GM12878 (cell line): ENCODE data around the gene FAM210A. TPM values are rescaled to one million over a fixed set of nuclear protein-coding genes. Genes with fewer than 3 reads are reported as not detected.
A peak's percentile ranks its signal among the peaks of the same experiment; 100 is the strongest.

ENCODE experiments used
- CBFB ChIP-seq: IDR thresholded peaks from 2 replicates; pipeline ENCODE4 v1.6.1; 2016; ENCODE audit warnings: antibody characterized with exemption, low read depth
- CEBPB ChIP-seq, 2 experiments: fragments of 150-350 bp in 1 of 2; IDR thresholded peaks; 2 replicates each; pipeline ENCODE4 v1.6.1; 2012 to 2014; ENCODE audit warnings: low read depth in 2 of 2, low read length in 2 of 2, borderline replicate concordance in 1 of 2, inconsistent platforms in 1 of 2
- E4F1 ChIP-seq: fragments of 450-650 bp; IDR thresholded peaks from 2 replicates; pipeline ENCODE4 v1.6.1; 2018; ENCODE audit warnings: borderline replicate concordance, mild to moderate bottlenecking; ENCODE audit not compliant: partially characterized antibody
- GABPA ChIP-seq: IDR thresholded peaks from 2 replicates; pipeline ENCODE4 v1.6.1; 2014; ENCODE audit warnings: antibody characterized with exemption, low read depth, mild to moderate bottlenecking, inconsistent platforms
- MYC ChIP-seq: IDR thresholded peaks from 2 replicates; pipeline ENCODE4 v1.6.1; 2011; ENCODE audit warnings: mild to moderate bottlenecking, low read length, moderate library complexity, inconsistent platforms; ENCODE audit not compliant: insufficient read depth, insufficient replicate concordance, insufficient read length, severe bottlenecking
- NR2C2 ChIP-seq: IDR thresholded peaks from 2 replicates; pipeline ENCODE4 v1.6.1; 2011; ENCODE audit warnings: borderline replicate concordance, low read depth; ENCODE audit not compliant: control insufficient read depth, insufficient read length
- PAX8 ChIP-seq: fragments of 450-650 bp; IDR thresholded peaks from 2 replicates; pipeline ENCODE4 v1.6.1; 2017; ENCODE audit warnings: mild to moderate bottlenecking, moderate library complexity
- RAD51 ChIP-seq: fragments of 450-650 bp; IDR thresholded peaks from 2 replicates; pipeline ENCODE4 v1.6.1; 2016; ENCODE audit warnings: moderate library complexity, mild to moderate bottlenecking, inconsistent platforms
- RFX5 ChIP-seq: IDR thresholded peaks from 2 replicates; pipeline ENCODE4 v1.6.1; 2011; ENCODE audit warnings: low read depth, low read length, improper control_type of control experiment
- SMAD5 ChIP-seq: IDR thresholded peaks from 2 replicates; pipeline ENCODE4 v1.6.1; 2016; ENCODE audit warnings: antibody characterized with exemption, low read depth
- SP1 ChIP-seq: IDR thresholded peaks from one replicate; pipeline ENCODE4 v1.6.1; 2011; ENCODE audit warnings: low read depth, low read length
- STAT3 ChIP-seq: IDR thresholded peaks from 2 replicates; pipeline ENCODE4 v1.6.1; 2011; ENCODE audit warnings: low read depth, low read length, improper control_type of control experiment
- USF2 ChIP-seq: IDR thresholded peaks from 2 replicates; pipeline ENCODE4 v1.6.1; 2011; ENCODE audit warnings: low read depth, low read length, improper control_type of control experiment, borderline replicate concordance
- ZBTB11 ChIP-seq: fragments of 450-650 bp; formaldehyde crosslinking; IDR thresholded peaks from 2 replicates; pipeline ENCODE4 v1.5.0; 2022; ENCODE audit warnings: mild to moderate bottlenecking, missing genetic modification characterization
- ZNF687 ChIP-seq: fragments of 450-650 bp; IDR thresholded peaks from 2 replicates; pipeline ENCODE4 v1.6.1; 2017; ENCODE audit warnings: mild to moderate bottlenecking, moderate library complexity
- polyA plus RNA-seq, 11 experiments: library from polyadenylated mRNA; depleted of rRNA in 4 of 11; unstranded in 6 of 11; stranded (reverse) in 5 of 11; fragments of >200 nt; fragmentation: Nextera tagmentation in 4 of 11; fragmentation: Illumina TruSeq in 1 of 11; extraction: Ambion mirVana in 4 of 11; extraction: Trizol in 1 of 11; gene quantifications; 1 replicate in 1 of 11; 2 replicates in 10 of 11; pipeline versions ENCODE4 v1.2.1 to v1.2.3, GENCODE V29; 2011 to 2016; ENCODE audit warnings: inconsistent platforms in 2 of 11, missing spikeins in 2 of 11, low read depth in 1 of 11
- total RNA-seq, 4 experiments: library from RNA; depleted of rRNA in 3 of 4; stranded (reverse); fragments of >200 nt in 3 of 4; fragmentation: Illumina TruSeq in 1 of 4; extraction: Trizol in 1 of 4; gene quantifications; 2 replicates each; pipeline versions ENCODE4 v1.2.1 to v1.2.3, GENCODE V29; 2013 to 2021

FAM210A gene
- total and polyA plus RNA-seq, 10 of the 15 experiments (the other 5 are each of a cell fraction or from before 2014, with no cell fraction given) = 10.3 to 56.3 (median 17.7) TPM

- TF ChIP-seq E4F1 (no peak), SP1 (no peak), NR2C2 (no peak), RAD51 (no peak), USF2 (no peak), RFX5 (no peak), PAX8 (no peak), ZNF687 (no peak), STAT3 (0 out of 2 replicates have a peak, but pooled peaks have one; percentile 60), CBFB (no peak), GABPA (no peak), ZBTB11 (no peak), CEBPB (IDR thresholded peaks at IDR 0.05; ENCODE audit: borderline replicate concordance in 1 of 2, low read depth in 2 of 2, low read length in 2 of 2) (no peak), SMAD5 (no peak), MYC (no peak)
These were observed 96.3 kb downstream of the FAM210A start (continued) for GRCh38 chr18:13629841-13630715.
